HEK293 (cell line): Measurements from ENCODE around the gene ZBED4.

Experiments
- CTCF ChIP-seq: fragments of 450-650 bp; formaldehyde crosslinking; IDR thresholded peaks from 2 replicates; pipeline ENCODE4 v1.5.1; 2016; ENCODE audit warnings: missing biosample characterization, missing genetic modification characterization
- REPIN1 ChIP-seq: fragments of 450-650 bp; formaldehyde crosslinking; IDR thresholded peaks from 2 replicates; pipeline ENCODE4 v1.5.1; 2017; ENCODE audit warnings: missing biosample characterization, missing genetic modification characterization, low read depth
- ZNF280D ChIP-seq: fragments of 450-650 bp; formaldehyde crosslinking; IDR thresholded peaks from 2 replicates; pipeline ENCODE4 v1.5.1; 2016; ENCODE audit warnings: missing biosample characterization, missing genetic modification characterization
- ZNF521 ChIP-seq: fragments of 450-650 bp; formaldehyde crosslinking; IDR thresholded peaks from 2 replicates; pipeline ENCODE4 v1.5.1; 2017; ENCODE audit warnings: missing biosample characterization, mild to moderate bottlenecking, missing genetic modification characterization
- ZNF548 ChIP-seq: fragments of 450-650 bp; formaldehyde crosslinking; IDR thresholded peaks from 2 replicates; pipeline ENCODE4 v1.5.1; 2016; ENCODE audit warnings: missing biosample characterization, missing genetic modification characterization

- no peak for TF ChIP-seq CTCF (tag by site-specific recombination)
- TF ChIP-seq ZNF548 (tag by site-specific recombination), result no peak
- TF ChIP-seq REPIN1 (tag by site-specific recombination), result no peak
- no peak for TF ChIP-seq ZNF521 (tag by site-specific recombination)
- TF ChIP-seq ZNF280D (tag by site-specific recombination), result no peak
These were observed 68.0 kb downstream of the ZBED4 start for GRCh38 chr22:49921508-49922278.
